Subcutaneous adipose tissue (tissue), 4 donors: ENCODE data around the gene ASXL2. TPM values are rescaled to one million over a fixed set of nuclear protein-coding genes. Genes with fewer than 3 reads are reported as not detected.

Experiments used
- total RNA-seq, 4 donors: library from RNA; depleted of rRNA; stranded (reverse); fragments of >200 nt; gene quantifications; one replicate each; pipeline ENCODE4 v1.1.0, GENCODE V29; 2016
- TF ChIP-seq, protein P1 (sequence below): fragments of 450-650 bp; IDR thresholded peaks from one replicate; pipeline ENCODE4 v1.5.1; 2016; ENCODE audit warnings: low read depth, mild to moderate bottlenecking, control low read depth, antibody characterized with exemption, moderate library complexity

The ASXL2 gene
- total RNA-seq, 4 donors from 2014 or later = 17.0 to 23.5 (median 18.9) TPM

DNA sequence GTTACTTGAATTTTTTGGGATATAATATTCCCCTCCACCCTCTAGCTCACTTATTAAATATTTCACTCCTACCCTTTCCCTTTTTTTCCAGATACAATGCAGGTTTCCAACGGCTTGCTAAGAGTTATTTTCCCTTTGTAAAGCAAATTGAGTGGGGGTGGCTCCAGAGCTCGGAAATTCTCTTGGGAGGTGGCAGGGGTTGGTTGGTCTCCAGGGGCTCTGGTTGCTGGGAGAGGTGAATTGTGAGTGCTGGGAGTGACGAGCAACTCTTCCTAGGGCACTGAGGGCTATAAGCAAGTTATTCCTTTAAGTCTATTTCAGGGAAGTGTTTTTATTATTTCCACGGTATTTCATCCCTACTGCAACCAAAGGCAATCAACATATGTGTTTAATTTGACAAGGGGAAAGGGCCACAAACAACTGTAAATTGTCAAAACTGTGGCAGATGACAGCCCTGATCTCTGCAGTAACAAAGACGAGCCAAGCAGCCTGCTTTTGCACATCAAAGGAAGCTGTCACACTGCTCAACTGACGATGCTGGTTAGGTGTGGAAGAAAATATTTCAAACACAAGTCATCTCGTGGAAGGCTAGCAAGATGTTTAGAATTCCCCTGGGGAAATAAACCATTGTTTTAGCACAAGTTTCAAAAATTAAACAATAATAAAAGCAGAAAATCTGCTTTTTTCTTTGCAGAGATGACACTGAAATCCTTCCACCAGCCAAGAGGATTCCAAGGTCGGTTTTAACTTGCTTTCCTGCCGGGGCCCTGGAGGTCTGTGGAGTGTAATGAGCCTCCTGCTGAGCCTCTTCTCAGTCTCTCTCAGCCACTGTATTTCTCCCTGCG is 34.8 kb upstream of the ASXL2 start:
- TF ChIP-seq, protein P1, sequence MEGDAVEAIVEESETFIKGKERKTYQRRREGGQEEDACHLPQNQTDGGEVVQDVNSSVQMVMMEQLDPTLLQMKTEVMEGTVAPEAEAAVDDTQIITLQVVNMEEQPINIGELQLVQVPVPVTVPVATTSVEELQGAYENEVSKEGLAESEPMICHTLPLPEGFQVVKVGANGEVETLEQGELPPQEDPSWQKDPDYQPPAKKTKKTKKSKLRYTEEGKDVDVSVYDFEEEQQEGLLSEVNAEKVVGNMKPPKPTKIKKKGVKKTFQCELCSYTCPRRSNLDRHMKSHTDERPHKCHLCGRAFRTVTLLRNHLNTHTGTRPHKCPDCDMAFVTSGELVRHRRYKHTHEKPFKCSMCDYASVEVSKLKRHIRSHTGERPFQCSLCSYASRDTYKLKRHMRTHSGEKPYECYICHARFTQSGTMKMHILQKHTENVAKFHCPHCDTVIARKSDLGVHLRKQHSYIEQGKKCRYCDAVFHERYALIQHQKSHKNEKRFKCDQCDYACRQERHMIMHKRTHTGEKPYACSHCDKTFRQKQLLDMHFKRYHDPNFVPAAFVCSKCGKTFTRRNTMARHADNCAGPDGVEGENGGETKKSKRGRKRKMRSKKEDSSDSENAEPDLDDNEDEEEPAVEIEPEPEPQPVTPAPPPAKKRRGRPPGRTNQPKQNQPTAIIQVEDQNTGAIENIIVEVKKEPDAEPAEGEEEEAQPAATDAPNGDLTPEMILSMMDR = no peak

DNA sequence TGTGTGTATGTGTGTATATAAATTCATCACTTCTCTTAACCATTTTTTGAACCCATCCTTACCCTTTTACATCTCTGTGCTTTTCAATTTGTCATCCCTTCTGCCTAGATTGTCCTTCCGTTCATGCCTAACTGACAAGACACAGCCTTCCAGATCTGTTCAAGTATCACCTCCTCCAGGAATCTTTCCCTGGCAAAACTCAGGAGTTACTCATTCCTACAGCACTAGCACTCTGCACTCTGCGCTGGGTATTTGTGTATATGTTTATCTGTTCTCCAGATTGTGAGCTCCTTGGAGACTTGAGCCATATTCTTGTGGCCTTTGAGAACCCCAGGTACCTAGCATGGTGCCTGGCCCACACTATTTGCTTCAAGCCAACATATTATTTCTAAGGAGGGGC is 26.8 kb upstream of the ASXL2 start:
- TF ChIP-seq, protein P1 = no peak

DNA sequence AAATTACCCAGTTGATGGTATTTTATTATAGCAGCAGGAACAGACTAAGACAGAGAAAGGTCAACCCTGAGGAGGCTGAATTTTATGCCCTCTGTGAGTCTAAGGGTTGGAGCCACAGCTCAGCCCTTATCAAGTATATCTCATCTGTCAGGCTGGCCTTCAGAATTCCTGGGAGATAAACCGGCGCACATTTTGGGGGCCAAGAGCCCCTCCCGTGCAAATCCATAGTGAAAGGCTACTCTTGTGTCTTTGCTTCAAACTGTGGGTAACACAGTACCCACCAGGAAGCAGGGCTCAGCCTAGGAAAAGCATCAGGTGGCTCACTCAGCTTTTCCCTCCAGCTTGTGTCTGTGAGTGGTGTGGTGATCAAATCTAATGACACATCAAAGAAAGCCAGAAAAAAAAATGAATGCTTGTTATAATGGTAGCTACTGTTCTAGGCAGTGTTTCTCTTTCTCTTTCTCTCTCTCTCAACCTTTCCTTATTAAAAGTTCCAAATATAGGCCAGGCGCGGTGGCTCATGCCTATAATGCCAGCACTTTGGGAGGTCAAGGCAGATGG is 25.0 kb upstream of the ASXL2 start:
- TF ChIP-seq, protein P1 = no peak

DNA sequence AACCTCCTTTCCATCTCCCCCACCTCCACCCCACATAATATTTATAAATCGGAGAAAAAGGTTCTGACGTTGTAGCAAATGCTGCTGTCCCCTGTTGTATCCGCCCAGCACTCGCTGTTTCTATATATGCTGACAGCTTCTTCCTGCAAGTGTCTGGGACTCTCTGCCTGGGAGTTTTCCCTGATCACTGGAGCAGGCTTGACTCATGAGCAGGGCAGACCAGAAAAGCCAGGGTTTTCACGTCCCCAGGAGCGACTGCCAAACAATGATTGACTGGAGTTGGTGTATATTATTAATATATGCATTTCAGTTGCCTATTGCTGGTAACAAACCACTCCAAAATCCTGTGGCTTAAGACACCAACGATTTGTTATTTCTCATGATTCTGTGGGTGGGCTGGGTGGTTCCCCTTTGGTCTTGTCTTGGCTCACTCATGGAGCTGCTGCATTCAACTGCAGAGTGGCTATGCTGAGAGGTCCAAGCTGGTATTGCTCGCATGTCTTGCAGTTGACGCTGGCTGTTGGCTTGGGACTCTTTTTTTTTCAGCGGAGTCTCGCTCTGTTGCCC is 21.2 kb upstream of the ASXL2 start:
- TF ChIP-seq, protein P1 = no peak

DNA sequence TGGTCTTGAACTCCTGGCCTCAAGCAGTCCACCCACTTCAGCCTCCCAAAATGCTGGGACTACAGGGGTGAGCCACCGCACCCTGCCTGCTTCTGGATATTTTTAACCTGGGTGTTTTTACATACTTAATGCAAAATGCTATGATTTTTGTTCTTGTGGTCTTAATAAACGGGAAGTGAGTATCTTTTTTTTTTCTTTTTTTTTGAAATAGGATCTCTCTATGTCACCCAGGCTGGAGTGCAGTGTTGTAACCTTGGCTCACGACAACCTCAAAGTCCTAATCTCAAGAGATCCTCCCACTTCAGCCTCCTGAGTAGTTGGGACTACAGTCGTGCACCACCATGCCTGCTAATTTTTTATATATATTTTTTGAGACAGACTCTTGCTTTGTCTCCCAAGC is 19.2 kb upstream of the ASXL2 start:
- TF ChIP-seq, protein P1 = no peak

DNA sequence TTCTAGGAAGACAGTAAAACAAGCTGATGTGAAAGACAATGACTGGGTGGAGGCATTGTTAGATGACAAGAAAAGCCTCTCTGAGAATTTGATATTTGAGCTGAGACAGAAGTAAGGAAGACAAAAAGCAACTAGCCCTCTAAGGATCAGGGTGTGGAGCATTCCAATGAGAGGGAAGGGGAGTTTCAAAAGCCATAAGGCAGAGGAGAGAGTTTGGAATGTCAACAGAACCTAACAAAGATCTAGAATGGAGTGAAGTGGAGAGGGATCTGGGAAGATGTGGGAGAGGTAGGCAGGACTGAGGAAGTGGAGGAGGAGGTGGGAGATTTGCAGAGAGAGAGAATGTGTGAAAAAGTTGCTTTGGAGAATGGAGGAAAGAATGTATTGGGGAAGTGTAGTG is 17.3 kb upstream of the ASXL2 start:
- TF ChIP-seq, protein P1 = no peak

DNA sequence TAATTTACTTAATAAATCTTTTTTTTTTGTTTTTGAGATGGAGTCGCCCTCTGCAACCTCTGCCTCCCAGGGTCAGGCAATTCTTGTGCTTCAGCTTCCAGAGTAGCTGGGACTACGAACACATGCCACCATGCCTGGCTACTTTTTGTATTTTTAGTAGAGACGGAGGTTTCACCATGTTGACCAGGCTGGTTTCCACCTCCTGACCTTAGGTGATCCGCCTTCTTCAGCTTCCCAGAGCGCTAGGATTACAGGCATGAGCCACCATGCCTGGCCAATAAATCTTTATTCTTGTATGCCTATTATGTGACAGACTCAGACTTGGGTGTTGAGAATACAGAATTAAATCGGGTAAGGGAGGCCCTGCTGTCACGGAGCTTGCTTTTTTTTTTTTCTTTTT is 16.7 kb upstream of the ASXL2 start:
- TF ChIP-seq, protein P1 = no peak
